K562 (cell line): ENCODE data around the gene ENHO. TPM values are rescaled to one million over a fixed set of nuclear protein-coding genes. Genes with fewer than 3 reads are reported as not detected.

Source experiments
- ATAC-seq: fragments of 200-7000 bp; cut with Tn5 transposase; 3 replicates; pipeline ENCODE4 v1.9.1; 2020; ENCODE audit warnings: moderate library complexity
- BruUV-seq: library from RNA; stranded (reverse); fragments of 400-500 nt; replicated peaks from 2 replicates; lab custom pipeline; 2021; lab: Mats Ljungman, UMichigan
- CTCF ChIA-PET: fragments of 300-600 bp; formaldehyde crosslinking; extraction: SDS; loops from one replicate; lab custom pipeline; 2021; ENCODE audit warnings: low intra/inter-chr PET ratio; lab: Yijun Ruan, JAX
- POLR2A ChIA-PET: fragments of 300-600, 350-650 bp; sonication (Branson Sonifier 250); formaldehyde crosslinking; extraction: SDS; loops from one replicate; lab custom pipeline; 2021; ENCODE audit warnings: antibody characterized with exemption, inconsistent platforms; lab: Yijun Ruan, JAX
- DNase-seq, 4 experiments: peaks; one replicate each; pipeline versions ENCODE4 v3.0.0 to v3.0.0-alpha.2; 2011 to 2018; ENCODE audit warnings: low spot score in 3 of 4, mixed read lengths in 3 of 4; ENCODE audit errors: extremely low read depth in 1 of 4
- FAIRE-seq: peaks from 2 replicates; lab custom pipeline; 2011; peaks lifted over from hg19 to GRCh38; lab: Jason Lieb, UNC
- H2AFZ ChIP-seq: 2 replicates; pipeline ENCODE4 v1.6.0; 2011; ENCODE audit warnings: low read depth, low read length, control low read depth, inconsistent platforms
- H3K27ac ChIP-seq: fragments of 200-600 bp; 3 replicates; pipeline ENCODE4 v1.8.0; 2011; ENCODE audit warnings: low read depth, mild to moderate bottlenecking, control low read depth, inconsistent platforms, low read length, moderate library complexity, mixed read lengths; ENCODE audit errors: extremely low read depth
- H3K27me3 ChIP-seq, 2 experiments: fragments of 300-600 bp in 1 of 2; 2 replicates in 1 of 2; 3 replicates in 1 of 2; pipeline versions ENCODE4 v1.6.0 to v1.8.0; 2011; ENCODE audit warnings: inconsistent platforms in 2 of 2, low read length in 2 of 2, mild to moderate bottlenecking in 1 of 2, mixed read lengths in 1 of 2, moderate library complexity in 1 of 2; ENCODE audit not compliant: control insufficient read depth in 2 of 2, insufficient read depth in 2 of 2
- H3K36me3 ChIP-seq: fragments of 300-600 bp; 3 replicates; pipeline ENCODE4 v1.8.0; 2011; ENCODE audit warnings: mild to moderate bottlenecking, low read length, inconsistent platforms; ENCODE audit not compliant: control insufficient read depth, insufficient read depth
- H3K4me1 ChIP-seq, 2 experiments: fragments of 200-600 bp in 1 of 2; replicated peaks in 1 of 2; 2 replicates in 1 of 2; 3 replicates in 1 of 2; pipeline versions ENCODE4 v1.5.1 to v1.8.0; 2011; ENCODE audit warnings: inconsistent platforms in 2 of 2, low read length in 2 of 2, mild to moderate bottlenecking in 1 of 2, mixed read lengths in 1 of 2, moderate library complexity in 1 of 2; ENCODE audit not compliant: control insufficient read depth in 2 of 2, insufficient read depth in 2 of 2
- H3K4me2 ChIP-seq: 2 replicates; pipeline ENCODE4 v1.6.1; 2011; ENCODE audit warnings: low read length, control low read depth, inconsistent platforms, mixed read lengths; ENCODE audit not compliant: insufficient read depth
- H3K4me3 ChIP-seq: fragments of 200-600 bp; sonication (generic), shearing (Covaris generic); 2 replicates; pipeline ENCODE4 v1.5.1; 2016; ENCODE audit warnings: control low read depth, inconsistent platforms
- H3K79me2 ChIP-seq: fragments of 200-600 bp; 3 replicates; pipeline ENCODE4 v1.8.0; 2011; ENCODE audit warnings: low read length, inconsistent platforms; ENCODE audit not compliant: control insufficient read depth, insufficient read depth
- H3K9ac ChIP-seq, 2 experiments: 2 replicates each; pipeline versions ENCODE4 v1.6.0 to v1.6.1; 2011; ENCODE audit warnings: low read depth in 2 of 2, low read length in 2 of 2, control low read depth in 1 of 2, inconsistent platforms in 1 of 2, mild to moderate bottlenecking in 1 of 2, mixed read lengths in 1 of 2; ENCODE audit not compliant: insufficient read depth in 1 of 2
- H3K9me1 ChIP-seq: one replicate; pipeline ENCODE4 v1.6.0; 2011; ENCODE audit warnings: inconsistent platforms, mild to moderate bottlenecking, low read length, moderate library complexity; ENCODE audit not compliant: control insufficient read depth, insufficient read depth
- H3K9me3 ChIP-seq: replicated peaks from 2 replicates; pipeline ENCODE4 v1.5.1; 2011; ENCODE audit warnings: low read depth, low read length, inconsistent platforms; ENCODE audit not compliant: control insufficient read depth, insufficient read depth
- H4K20me1 ChIP-seq: replicated peaks from 2 replicates; pipeline ENCODE4 v1.6.1; 2011; ENCODE audit warnings: low read length, inconsistent platforms, mixed read lengths; ENCODE audit not compliant: control insufficient read depth, insufficient read depth
- CBX3 ChIP-seq, 2 experiments: IDR thresholded peaks; 1 replicate in 1 of 2; 2 replicates in 1 of 2; pipeline ENCODE4 v1.6.1; 2012; ENCODE audit warnings: inconsistent platforms in 2 of 2, low read length in 2 of 2, borderline replicate concordance in 1 of 2, control low read depth in 1 of 2
- EP400 ChIP-seq: fragments of 450-650 bp; IDR thresholded peaks from 2 replicates; pipeline ENCODE4 v1.6.1; 2017; ENCODE audit warnings: antibody characterized with exemption, mild to moderate bottlenecking, moderate library complexity
- ETV6 ChIP-seq, 3 experiments: fragments of 150-350 bp in 1 of 3; sonication (generic) in 1 of 3; formaldehyde crosslinking in 1 of 3; IDR thresholded peaks; 2 replicates each; pipeline versions ENCODE4 v1.6.1 to v1.8.0; 2014 to 2022; ENCODE audit warnings: borderline replicate concordance in 2 of 3, low read depth in 2 of 3, antibody characterized with exemption in 1 of 3, low read length in 1 of 3, mild to moderate bottlenecking in 1 of 3, missing genetic modification reagents in 1 of 3
- GTF2A2 ChIP-seq: IDR thresholded peaks from 2 replicates; pipeline ENCODE4 v1.6.1; 2016; ENCODE audit warnings: mild to moderate bottlenecking, missing genetic modification characterization, missing compliant biosample characterization
- MEF2A ChIP-seq: IDR thresholded peaks from 2 replicates; pipeline ENCODE4 v1.6.1; 2011; ENCODE audit warnings: low read depth, mild to moderate bottlenecking, low read length, moderate library complexity; ENCODE audit not compliant: control insufficient read depth
- PURB ChIP-seq: sonication (generic); formaldehyde crosslinking; IDR thresholded peaks from 2 replicates; pipeline ENCODE4 v1.9.0; 2021; ENCODE audit warnings: low read depth, mild to moderate bottlenecking, missing genetic modification reagents
- SPI1 ChIP-seq: IDR thresholded peaks from 2 replicates; pipeline ENCODE4 v1.6.1; 2011; ENCODE audit warnings: low read depth, low read length, control low read depth, borderline replicate concordance
- TCFL5 ChIP-seq: fragments of 250-450 bp; sonication (Bioruptor Pico); conservative IDR thresholded peaks from 2 replicates; pipeline ENCODE4 v1.6.1; 2021; ENCODE audit warnings: mild to moderate bottlenecking, moderate library complexity, matching md5 sums
- ZFPM2 ChIP-seq: fragments of 250-450 bp; sonication (Bioruptor Pico); IDR thresholded peaks from 2 replicates; pipeline ENCODE4 v1.5.1; 2022; ENCODE audit warnings: mild to moderate bottlenecking
- ZNF274 ChIP-seq: IDR thresholded peaks from 2 replicates; pipeline ENCODE4 v1.6.1; 2011; ENCODE audit warnings: low read depth, mild to moderate bottlenecking, low read length, moderate library complexity, borderline replicate concordance
- ZNF395 ChIP-seq: fragments of 200-800 bp; sonication (Bioruptor generic); IDR thresholded peaks from 2 replicates; pipeline ENCODE4 v1.6.1; 2017; ENCODE audit warnings: missing genetic modification characterization, missing compliant biosample characterization
- ZNF655 ChIP-seq: fragments of 250-450 bp; sonication (Bioruptor Pico); IDR thresholded peaks from 2 replicates; pipeline ENCODE4 v1.5.0; 2021
- WGBS: fragments of 100-300 bp; shearing (Covaris generic); methylation state at CpG from one replicate; pipeline ENCODE4 v1.1.6; 2016; ENCODE audit warnings: low coverage, mixed read lengths; ENCODE audit not compliant: insufficient coverage; ENCODE audit errors: missing lambda C conversion rate; 5-methylcytosine and 5-hydroxymethylcytosine counted together
- in situ Hi-C: fragments of 300-500 bp; cut with MboI; formaldehyde crosslinking; loops from 4 replicates; pipeline ENCODE4 v1.15.0; 2018; ENCODE audit warnings: inconsistent platforms, mixed read lengths
- intact Hi-C: fragments of 100-400 bp; cut with micrococcal nuclease; formaldehyde crosslinking; loops from 2 replicates; pipeline ENCODE4 v1.14.2; 2022
- polyA plus RNA-seq, 8 experiments: library from polyadenylated mRNA; depleted of rRNA in 4 of 8; stranded (reverse) in 5 of 8; unstranded in 3 of 8; fragments of >200 nt; fragmentation: Nextera tagmentation in 2 of 8; fragmentation: Illumina TruSeq in 1 of 8; extraction: Ambion mirVana in 2 of 8; extraction: Trizol in 1 of 8; gene quantifications; 2 replicates each; pipeline versions ENCODE4 v1.2.1 to v1.2.3, GENCODE V29; 2011 to 2014; ENCODE audit warnings: inconsistent platforms in 1 of 8, missing spikeins in 1 of 8
- total RNA-seq, 7 experiments: library from RNA; depleted of rRNA in 6 of 7; stranded (reverse); fragments of >200 nt in 6 of 7; fragmentation: Illumina TruSeq in 2 of 7; extraction: Trizol in 2 of 7; gene quantifications; 2 replicates each; pipeline versions ENCODE4 v1.2.1 to v1.2.3, GENCODE V29; 2011 to 2021; ENCODE audit warnings: low replicate concordance in 1 of 7
- TF ChIP-seq, protein P1 (sequence below): fragments of 450-650 bp; formaldehyde crosslinking; conservative IDR thresholded peaks from 2 replicates; pipeline ENCODE4 v1.4.0; 2022; ENCODE audit warnings: mild to moderate bottlenecking, missing genetic modification characterization
- TF ChIP-seq, protein P2 (sequence below): fragments of 200-400 bp; formaldehyde crosslinking; IDR thresholded peaks from 2 replicates; pipeline ENCODE4 v1.6.1; 2017; ENCODE audit warnings: mild to moderate bottlenecking, low read depth, low read length, moderate library complexity

The ENHO gene
- total and polyA plus RNA-seq, 9 of the 15 experiments (the other 6 are each of a cell fraction or from before 2014, with no cell fraction given): 0.24 TPM; not detected in 8

GRCh38 chr9:34568774-34569173 lies 46.0 kb upstream of the ENHO start:
- Histone ChIP-seq H4K20me1 (peaks cover 4% of the 10 kb centered on the region; the same call in 1 of the 2 replicates), H3K9me3 (no peaks in the 10 kb centered on the region), H3K4me2 (no peak overlapping the region), H3K9me1 (no peaks in the 10 kb centered on the region), H3K36me3 (no peaks in the 10 kb centered on the region), H3K9ac (no peak overlapping the region), H3K4me3 (no peak overlapping the region), H2AFZ (no peak overlapping the region), H3K27ac (no peak overlapping the region), H3K79me2 (no peaks in the 10 kb centered on the region), H3K27me3 (peaks cover 13 to 74% of the 10 kb centered on the region in 2 experiments), H3K4me1 (no peaks in the 10 kb centered on the region; a peak in 1 of 5 replicates)
- ChIA-PET CTCF (no interaction called here), POLR2A (interaction anchor here (0.6 kb wide), 1 partner anchor 17 kb away, joined by 4 read pairs; no protein-coding TSS in a partner anchor)
- no peak for FAIRE-seq
- no TSS peak for BruUV-seq
- in situ Hi-C loops: no loop called here
- 0% methylated on average over 11 of the region's 12 CpGs for whole genome bisulfite sequencing
- no peak for ATAC-seq
- intact Hi-C loops: no loop called here
- TF ChIP-seq TCFL5 (no peak), EP400 (no peak), GTF2A2 (tag) (no peak), ETV6 (IDR thresholded peaks at IDR 0.05; ENCODE audit: borderline replicate concordance in 1 of 2, low read depth in 2 of 2, low read length in 1 of 2) (no peak), ETV6 (CRISPR knock-in tag; IDR thresholded peaks at IDR 0.05; ENCODE audit: borderline replicate concordance) (no peak), ZNF274 (no peak), ZNF395 (CRISPR knock-in tag) (no peak), PURB (CRISPR knock-in tag) (no peak), MEF2A (no peak), ZFPM2 (CRISPR knock-in tag) (no peak), SPI1 (no peak), ZNF655 (CRISPR knock-in tag) (no peak), CBX3 (IDR thresholded peaks at IDR 0.05; ENCODE audit: borderline replicate concordance in 1 of 2, low read length in 2 of 2) (no peak)
- TF ChIP-seq, protein P1, sequence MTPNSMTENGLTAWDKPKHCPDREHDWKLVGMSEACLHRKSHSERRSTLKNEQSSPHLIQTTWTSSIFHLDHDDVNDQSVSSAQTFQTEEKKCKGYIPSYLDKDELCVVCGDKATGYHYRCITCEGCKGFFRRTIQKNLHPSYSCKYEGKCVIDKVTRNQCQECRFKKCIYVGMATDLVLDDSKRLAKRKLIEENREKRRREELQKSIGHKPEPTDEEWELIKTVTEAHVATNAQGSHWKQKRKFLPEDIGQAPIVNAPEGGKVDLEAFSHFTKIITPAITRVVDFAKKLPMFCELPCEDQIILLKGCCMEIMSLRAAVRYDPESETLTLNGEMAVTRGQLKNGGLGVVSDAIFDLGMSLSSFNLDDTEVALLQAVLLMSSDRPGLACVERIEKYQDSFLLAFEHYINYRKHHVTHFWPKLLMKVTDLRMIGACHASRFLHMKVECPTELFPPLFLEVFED: no peak
- TF ChIP-seq, protein P2, sequence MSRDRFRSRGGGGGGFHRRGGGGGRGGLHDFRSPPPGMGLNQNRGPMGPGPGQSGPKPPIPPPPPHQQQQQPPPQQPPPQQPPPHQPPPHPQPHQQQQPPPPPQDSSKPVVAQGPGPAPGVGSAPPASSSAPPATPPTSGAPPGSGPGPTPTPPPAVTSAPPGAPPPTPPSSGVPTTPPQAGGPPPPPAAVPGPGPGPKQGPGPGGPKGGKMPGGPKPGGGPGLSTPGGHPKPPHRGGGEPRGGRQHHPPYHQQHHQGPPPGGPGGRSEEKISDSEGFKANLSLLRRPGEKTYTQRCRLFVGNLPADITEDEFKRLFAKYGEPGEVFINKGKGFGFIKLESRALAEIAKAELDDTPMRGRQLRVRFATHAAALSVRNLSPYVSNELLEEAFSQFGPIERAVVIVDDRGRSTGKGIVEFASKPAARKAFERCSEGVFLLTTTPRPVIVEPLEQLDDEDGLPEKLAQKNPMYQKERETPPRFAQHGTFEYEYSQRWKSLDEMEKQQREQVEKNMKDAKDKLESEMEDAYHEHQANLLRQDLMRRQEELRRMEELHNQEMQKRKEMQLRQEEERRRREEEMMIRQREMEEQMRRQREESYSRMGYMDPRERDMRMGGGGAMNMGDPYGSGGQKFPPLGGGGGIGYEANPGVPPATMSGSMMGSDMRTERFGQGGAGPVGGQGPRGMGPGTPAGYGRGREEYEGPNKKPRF: no peak
- DNase-seq: no peak
